HG03135 (cell line): ENCODE measurements around the gene ZNF683.

Experiments
- ATAC-seq: cut with Tn5 transposase; IDR thresholded peaks from one replicate; pipeline ENCODE4 v1.9.1; 2021; ENCODE audit warnings: mild to moderate bottlenecking, moderate library complexity; ENCODE audit not compliant: unreplicated experiment

The ZNF683 gene

GRCh38 chr1:26359981-26360806, 12.4 kb downstream of the ZNF683 start:
- no peak for ATAC-seq

GRCh38 chr1:26358411-26359384, 13.9 kb downstream of the ZNF683 start:
- no peak for ATAC-seq

GRCh38 chr1:26357121-26357602, 15.4 kb downstream of the ZNF683 start:
- no peak for ATAC-seq

- ATAC-seq: no peak
These were observed 16.4 kb downstream of the ZNF683 start for GRCh38 chr1:26356106-26356505.

GRCh38 chr1:26354972-26355371, 17.6 kb downstream of the ZNF683 start:
- no peak for ATAC-seq

- ATAC-seq: no peak
These were observed 18.4 kb downstream of the ZNF683 start, which contains the start of gene CRYBG2 for GRCh38 chr1:26353976-26354820. CRYBG2 (minus strand) TSS chr1:26354130; CDS start chr1:26346657, 7,473 bp downstream.

- ATAC-seq: no peak
These were observed 19.2 kb downstream of the ZNF683 start for GRCh38 chr1:26353210-26353859.

GRCh38 chr1:26352338-26352679, 20.2 kb downstream of the ZNF683 start:
- no peak for ATAC-seq

- ATAC-seq: no peak
These were observed 20.8 kb downstream of the ZNF683 start for GRCh38 chr1:26351590-26352337.

- ATAC-seq: no peak
These were observed 21.6 kb downstream of the ZNF683 start for GRCh38 chr1:26350701-26351589.

- no peak for ATAC-seq
These were observed 22.2 kb downstream of the ZNF683 start for GRCh38 chr1:26350343-26350700.

- no peak for ATAC-seq
These were observed 22.7 kb downstream of the ZNF683 start for GRCh38 chr1:26349877-26350244.

GRCh38 chr1:26349188-26349876, 23.2 kb downstream of the ZNF683 start:
- no peak for ATAC-seq

- ATAC-seq: no peak
These were observed 26.1 kb downstream of the ZNF683 start for GRCh38 chr1:26346274-26347033.

GRCh38 chr1:26345718-26346117, 26.8 kb downstream of the ZNF683 start:
- ATAC-seq: no peak

GRCh38 chr1:26344147-26344920, 28.2 kb downstream of the ZNF683 start:
- no peak for ATAC-seq
